K562 (cell line): ENCODE results near the gene NPY4R. TPM values are rescaled to one million over a fixed set of nuclear protein-coding genes. Genes with fewer than 3 reads are reported as not detected.
"Not testable (repeated sequence)": the region's sequence is repeated elsewhere in the genome, so short reads cannot be mapped to it uniquely, and the experiment has no call there.

Experiments used
- ATAC-seq: fragments of 200-7000 bp; cut with Tn5 transposase; 3 replicates; pipeline ENCODE4 v1.9.1; 2020; ENCODE audit warnings: moderate library complexity
- BruUV-seq: library from RNA; stranded (reverse); fragments of 400-500 nt; replicated peaks from 2 replicates; lab custom pipeline; 2021; lab: Mats Ljungman, UMichigan
- CTCF ChIA-PET: fragments of 300-600 bp; formaldehyde crosslinking; extraction: SDS; loops from one replicate; lab custom pipeline; 2021; ENCODE audit warnings: low intra/inter-chr PET ratio; lab: Yijun Ruan, JAX
- POLR2A ChIA-PET: fragments of 300-600, 350-650 bp; sonication (Branson Sonifier 250); formaldehyde crosslinking; extraction: SDS; loops from one replicate; lab custom pipeline; 2021; ENCODE audit warnings: antibody characterized with exemption, inconsistent platforms; lab: Yijun Ruan, JAX
- DNase-seq, 4 experiments: peaks; one replicate each; pipeline versions ENCODE4 v3.0.0 to v3.0.0-alpha.2; 2011 to 2018; ENCODE audit warnings: low spot score in 3 of 4, mixed read lengths in 3 of 4; ENCODE audit errors: extremely low read depth in 1 of 4
- FAIRE-seq: peaks from 2 replicates; lab custom pipeline; 2011; peaks lifted over from hg19 to GRCh38; lab: Jason Lieb, UNC
- H2AFZ ChIP-seq: 2 replicates; pipeline ENCODE4 v1.6.0; 2011; ENCODE audit warnings: low read depth, low read length, control low read depth, inconsistent platforms
- H3K27ac ChIP-seq: fragments of 200-600 bp; 3 replicates; pipeline ENCODE4 v1.8.0; 2011; ENCODE audit warnings: low read depth, mild to moderate bottlenecking, control low read depth, inconsistent platforms, low read length, moderate library complexity, mixed read lengths; ENCODE audit errors: extremely low read depth
- H3K27me3 ChIP-seq, 2 experiments: fragments of 300-600 bp in 1 of 2; 2 replicates in 1 of 2; 3 replicates in 1 of 2; pipeline versions ENCODE4 v1.6.0 to v1.8.0; 2011; ENCODE audit warnings: inconsistent platforms in 2 of 2, low read length in 2 of 2, mild to moderate bottlenecking in 1 of 2, mixed read lengths in 1 of 2, moderate library complexity in 1 of 2; ENCODE audit not compliant: control insufficient read depth in 2 of 2, insufficient read depth in 2 of 2
- H3K36me3 ChIP-seq: fragments of 300-600 bp; 3 replicates; pipeline ENCODE4 v1.8.0; 2011; ENCODE audit warnings: mild to moderate bottlenecking, low read length, inconsistent platforms; ENCODE audit not compliant: control insufficient read depth, insufficient read depth
- H3K4me1 ChIP-seq, 2 experiments: fragments of 200-600 bp in 1 of 2; replicated peaks in 1 of 2; 2 replicates in 1 of 2; 3 replicates in 1 of 2; pipeline versions ENCODE4 v1.5.1 to v1.8.0; 2011; ENCODE audit warnings: inconsistent platforms in 2 of 2, low read length in 2 of 2, mild to moderate bottlenecking in 1 of 2, mixed read lengths in 1 of 2, moderate library complexity in 1 of 2; ENCODE audit not compliant: control insufficient read depth in 2 of 2, insufficient read depth in 2 of 2
- H3K4me2 ChIP-seq: 2 replicates; pipeline ENCODE4 v1.6.1; 2011; ENCODE audit warnings: low read length, control low read depth, inconsistent platforms, mixed read lengths; ENCODE audit not compliant: insufficient read depth
- H3K4me3 ChIP-seq: fragments of 200-600 bp; sonication (generic), shearing (Covaris generic); 2 replicates; pipeline ENCODE4 v1.5.1; 2016; ENCODE audit warnings: control low read depth, inconsistent platforms
- H3K79me2 ChIP-seq: fragments of 200-600 bp; 3 replicates; pipeline ENCODE4 v1.8.0; 2011; ENCODE audit warnings: low read length, inconsistent platforms; ENCODE audit not compliant: control insufficient read depth, insufficient read depth
- H3K9ac ChIP-seq, 2 experiments: 2 replicates each; pipeline versions ENCODE4 v1.6.0 to v1.6.1; 2011; ENCODE audit warnings: low read depth in 2 of 2, low read length in 2 of 2, control low read depth in 1 of 2, inconsistent platforms in 1 of 2, mild to moderate bottlenecking in 1 of 2, mixed read lengths in 1 of 2; ENCODE audit not compliant: insufficient read depth in 1 of 2
- H3K9me1 ChIP-seq: one replicate; pipeline ENCODE4 v1.6.0; 2011; ENCODE audit warnings: inconsistent platforms, mild to moderate bottlenecking, low read length, moderate library complexity; ENCODE audit not compliant: control insufficient read depth, insufficient read depth
- H3K9me3 ChIP-seq: replicated peaks from 2 replicates; pipeline ENCODE4 v1.5.1; 2011; ENCODE audit warnings: low read depth, low read length, inconsistent platforms; ENCODE audit not compliant: control insufficient read depth, insufficient read depth
- H4K20me1 ChIP-seq: replicated peaks from 2 replicates; pipeline ENCODE4 v1.6.1; 2011; ENCODE audit warnings: low read length, inconsistent platforms, mixed read lengths; ENCODE audit not compliant: control insufficient read depth, insufficient read depth
- WGBS: fragments of 100-300 bp; shearing (Covaris generic); methylation state at CpG from one replicate; pipeline ENCODE4 v1.1.6; 2016; ENCODE audit warnings: low coverage, mixed read lengths; ENCODE audit not compliant: insufficient coverage; ENCODE audit errors: missing lambda C conversion rate; 5-methylcytosine and 5-hydroxymethylcytosine counted together
- in situ Hi-C: fragments of 300-500 bp; cut with MboI; formaldehyde crosslinking; loops from 4 replicates; pipeline ENCODE4 v1.15.0; 2018; ENCODE audit warnings: inconsistent platforms, mixed read lengths
- intact Hi-C: fragments of 100-400 bp; cut with micrococcal nuclease; formaldehyde crosslinking; loops from 2 replicates; pipeline ENCODE4 v1.14.2; 2022
- polyA plus RNA-seq, 8 experiments: library from polyadenylated mRNA; depleted of rRNA in 4 of 8; stranded (reverse) in 5 of 8; unstranded in 3 of 8; fragments of >200 nt; fragmentation: Nextera tagmentation in 2 of 8; fragmentation: Illumina TruSeq in 1 of 8; extraction: Ambion mirVana in 2 of 8; extraction: Trizol in 1 of 8; gene quantifications; 2 replicates each; pipeline versions ENCODE4 v1.2.1 to v1.2.3, GENCODE V29; 2011 to 2014; ENCODE audit warnings: inconsistent platforms in 1 of 8, missing spikeins in 1 of 8
- total RNA-seq, 7 experiments: library from RNA; depleted of rRNA in 6 of 7; stranded (reverse); fragments of >200 nt in 6 of 7; fragmentation: Illumina TruSeq in 2 of 7; extraction: Trizol in 2 of 7; gene quantifications; 2 replicates each; pipeline versions ENCODE4 v1.2.1 to v1.2.3, GENCODE V29; 2011 to 2021; ENCODE audit warnings: low replicate concordance in 1 of 7

Gene NPY4R
- total and polyA plus RNA-seq, 9 of the 15 experiments (the other 6 are each of a cell fraction or from before 2014, with no cell fraction given): not detected

DNA sequence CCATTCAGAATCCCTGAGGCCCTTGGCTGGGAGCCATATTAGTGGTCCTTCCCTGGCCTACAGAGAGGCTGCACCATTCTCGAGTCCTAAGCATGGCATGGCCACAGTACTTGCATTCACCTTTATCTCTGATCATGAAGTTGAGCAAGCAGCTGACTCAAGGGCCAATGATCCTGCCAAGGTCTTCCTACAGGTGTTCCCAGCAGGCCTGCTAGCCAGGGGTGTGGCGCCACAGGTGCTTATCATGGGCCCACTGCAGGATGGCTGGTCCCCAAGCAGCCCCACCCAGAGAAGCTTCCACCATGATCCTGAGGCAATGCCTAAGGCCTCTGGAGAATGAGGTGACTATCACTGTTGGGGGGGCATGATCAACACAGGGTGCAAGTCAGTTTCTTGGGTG, 42.2 kb downstream of the NPY4R start:
- H3K9ac ChIP-seq, H3K4me3 ChIP-seq, H3K4me1 ChIP-seq, H3K4me2 ChIP-seq, in situ Hi-C loops, H3K79me2 ChIP-seq, H3K27me3 ChIP-seq, POLR2A ChIA-PET, H3K36me3 ChIP-seq, H3K9me3 ChIP-seq, DNase-seq, H3K9me1 ChIP-seq, H2AFZ ChIP-seq, FAIRE-seq, H4K20me1 ChIP-seq, BruUV-seq, ATAC-seq, CTCF ChIA-PET, H3K27ac ChIP-seq, intact Hi-C loops: not testable (repeated sequence)
- WGBS: no CpG with 5 or more reads among the region's 2 CpGs

DNA sequence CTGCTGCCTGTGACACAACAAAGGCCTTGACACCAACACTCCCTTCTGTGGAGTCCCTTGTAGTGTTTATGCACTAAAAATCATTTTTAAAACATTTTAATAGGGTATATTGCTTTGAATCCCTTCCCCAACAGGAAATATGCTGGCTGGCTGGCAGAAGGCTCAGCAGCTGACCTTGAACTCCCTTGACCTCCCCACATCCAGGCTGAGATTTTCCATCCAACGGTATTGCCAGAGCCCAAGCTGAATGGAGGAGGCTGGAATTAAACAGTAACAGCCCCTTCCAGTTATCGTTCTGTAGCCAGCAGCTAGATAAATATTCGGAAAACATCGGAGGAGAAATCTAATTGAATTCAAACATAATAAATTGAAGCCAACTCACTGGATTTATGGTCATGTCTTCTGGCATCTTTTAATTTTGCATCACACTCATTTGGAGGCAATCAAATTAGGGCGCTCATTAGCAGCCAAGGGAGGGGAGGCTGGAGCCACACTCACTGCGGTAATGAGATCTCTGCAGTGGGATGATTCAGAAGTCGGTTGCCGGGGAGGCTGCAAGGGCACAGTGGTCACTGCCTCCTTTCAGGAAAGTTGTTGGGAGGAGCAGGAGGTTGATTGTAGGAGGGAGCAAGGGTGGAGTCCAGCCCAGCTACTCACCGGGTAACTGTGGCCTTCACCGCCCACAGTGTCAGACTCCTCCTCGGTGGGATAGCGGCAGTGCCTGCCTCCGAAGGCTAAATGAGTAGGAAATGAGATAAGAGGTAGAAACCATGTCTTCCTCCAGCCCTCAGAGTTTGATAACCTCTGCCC, 46.0 kb downstream of the NPY4R start:
- DNase-seq, H3K27ac ChIP-seq, intact Hi-C loops, CTCF ChIA-PET, H2AFZ ChIP-seq, H3K9me1 ChIP-seq, POLR2A ChIA-PET, H3K9me3 ChIP-seq, H3K4me3 ChIP-seq, H3K4me1 ChIP-seq, H3K36me3 ChIP-seq, H3K79me2 ChIP-seq, H3K9ac ChIP-seq, H3K4me2 ChIP-seq, BruUV-seq, H3K27me3 ChIP-seq, H4K20me1 ChIP-seq: not testable (repeated sequence)
- 2% methylated on average over 3 of the region's 13 CpGs for WGBS
- peak; percentile 32 for FAIRE-seq
- peak; percentile 71 for ATAC-seq
- in situ Hi-C loops: loop anchor here (5.0 kb wide), 1 partner anchor 1548 kb away; no protein-coding TSS in a partner anchor

DNA sequence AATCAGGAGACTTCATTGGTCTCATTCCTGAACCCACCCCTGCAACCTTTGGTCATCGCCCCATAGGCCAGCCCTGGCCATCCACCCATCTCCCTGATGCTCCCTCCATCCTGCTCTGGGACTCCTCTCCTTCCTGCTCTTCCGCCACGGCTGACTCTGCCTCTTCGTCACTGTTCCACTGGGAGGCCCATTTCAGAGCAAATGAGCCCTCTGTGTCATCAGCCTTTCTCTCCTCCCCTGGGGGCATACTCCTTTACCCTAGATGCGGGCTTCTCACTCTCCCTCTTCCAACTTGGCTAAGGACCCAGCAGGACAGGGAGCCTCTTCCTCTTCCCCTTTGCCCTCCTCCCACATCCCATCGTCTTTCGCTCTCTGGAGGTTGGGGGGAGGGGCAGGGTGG, 47.5 kb downstream of the NPY4R start:
- H3K4me1 ChIP-seq, H3K27ac ChIP-seq, H3K27me3 ChIP-seq, intact Hi-C loops, H2AFZ ChIP-seq, H3K9me1 ChIP-seq, POLR2A ChIA-PET, DNase-seq, H3K4me2 ChIP-seq, H3K9me3 ChIP-seq, BruUV-seq, H3K9ac ChIP-seq, H3K79me2 ChIP-seq, H4K20me1 ChIP-seq, FAIRE-seq, H3K4me3 ChIP-seq, CTCF ChIA-PET, H3K36me3 ChIP-seq: not testable (repeated sequence)
- ATAC-seq: peak; percentile 18; the same call in 1 of the 3 replicates
- in situ Hi-C loops: loop anchor here (5.0 kb wide), 1 partner anchor 1549 kb away; no protein-coding TSS in a partner anchor
- WGBS: 0% methylated on average over 2 of the region's 7 CpGs

DNA sequence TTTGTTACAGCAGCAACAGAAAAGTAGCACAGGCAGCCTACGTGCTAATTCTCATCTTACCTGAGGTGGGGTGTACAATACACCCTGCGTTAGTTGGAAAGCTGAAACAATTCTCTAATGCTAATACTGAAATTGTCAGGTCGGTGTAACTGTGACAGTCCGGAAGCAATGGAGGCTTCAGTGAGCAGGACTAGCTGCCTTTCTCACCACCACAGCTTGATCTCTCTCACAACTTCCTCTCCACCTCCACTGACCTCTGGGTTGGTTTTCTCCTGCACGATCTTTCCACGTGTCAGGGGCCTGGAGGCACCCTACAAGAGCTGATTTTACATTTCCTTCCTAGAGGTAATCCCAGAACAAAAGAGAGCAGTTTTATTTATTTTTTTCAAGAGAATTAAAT, 50.5 kb downstream of the NPY4R start:
- H3K4me3 ChIP-seq, H3K36me3 ChIP-seq, H3K9me1 ChIP-seq, H3K4me2 ChIP-seq, H2AFZ ChIP-seq, H4K20me1 ChIP-seq, H3K4me1 ChIP-seq, DNase-seq, FAIRE-seq, ATAC-seq, POLR2A ChIA-PET, intact Hi-C loops, BruUV-seq, H3K27me3 ChIP-seq, H3K79me2 ChIP-seq, H3K27ac ChIP-seq, H3K9ac ChIP-seq, H3K9me3 ChIP-seq, CTCF ChIA-PET: not testable (repeated sequence)
- 4% methylated on average over 4 of the region's 6 CpGs for WGBS
- in situ Hi-C loops: loop anchor here (5.0 kb wide), 1 partner anchor 1552 kb away; no protein-coding TSS in a partner anchor
